ENCODE measurements around the gene C22orf39. TPM values are rescaled to one million over a fixed set of nuclear protein-coding genes. Genes with fewer than 3 reads are reported as not detected.

Gene C22orf39
- total and polyA plus RNA-seq, 10 of the 15 experiments (the other 5 are each of a cell fraction or from before 2014, with no cell fraction given) = 6.7 to 47.0 (median 26.5) TPM

GRCh38 chr22:19431649-19432132, 15.8 kb downstream of the C22orf39 start, which contains the start of gene HIRA (continued):
- TF ChIP-seq BCLAF1 (IDR thresholded peaks at IDR 0.05) (no peak; the same call in 1 of the 2 replicates), CREM (IDR thresholded peaks at IDR 0.05; ENCODE audit: low read depth) (peak; percentile 72), NRF1 (conservative IDR thresholded peaks at IDR 0.05; ENCODE audit: low read depth, low read length) (peak; percentile 17; the same call in 1 of the 2 replicates), CBX5 (IDR thresholded peaks at IDR 0.05; ENCODE audit: low read depth) (no peak), E2F4 (IDR thresholded peaks at IDR 0.05; ENCODE audit: low read depth, low read length) (no peak), MEF2A (IDR thresholded peaks at IDR 0.05; ENCODE audit: insufficient read depth, low read depth, low read length) (no peak), SMARCA5 (IDR thresholded peaks at IDR 0.05) (peak; percentile 77), CTCF (IDR thresholded peaks at IDR 0.05 in 2 of 3, conservative IDR thresholded peaks at IDR 0.05 in 1 of 3; ENCODE audit: control insufficient read depth in 2 of 3, extremely low read depth in 1 of 3, insufficient read depth in 1 of 3, low read depth in 3 of 3, low read length in 3 of 3) (no peak), YY1 (IDR thresholded peaks at IDR 0.05; ENCODE audit: low read depth, low read length) (peak; percentile 86), ZBED1 (IDR thresholded peaks at IDR 0.05; ENCODE audit: borderline replicate concordance) (no peak), CHD4 (IDR thresholded peaks at IDR 0.05) (no peak), TAF1 (IDR thresholded peaks at IDR 0.05; ENCODE audit: borderline replicate concordance, low read depth, low read length) (peak; percentile 94), SMAD5 (IDR thresholded peaks at IDR 0.05; ENCODE audit: low read depth) (no peak), KAT2A (conservative IDR thresholded peaks at IDR 0.05; ENCODE audit: control insufficient read depth, low read depth, low read length) (no peak), TCF12 (IDR thresholded peaks at IDR 0.05; ENCODE audit: low read depth, low read length) (peak; percentile 67; the same call in 1 of the 2 replicates), PKNOX1 (IDR thresholded peaks at IDR 0.05) (no peak), BHLHE40 (IDR thresholded peaks at IDR 0.05; ENCODE audit: borderline replicate concordance in 1 of 2, low read depth in 2 of 2, low read length in 1 of 2) (peak in 1 of 2 experiments; percentile 49; a peak in 2 of 4 replicates), GABPA (IDR thresholded peaks at IDR 0.05; ENCODE audit: low read depth) (peak; percentile 88), RELA (IDR thresholded peaks at IDR 0.05; ENCODE audit: borderline replicate concordance, partially characterized antibody) (peak; percentile 46), USF1 (IDR thresholded peaks at IDR 0.05; ENCODE audit: borderline replicate concordance, extremely low read length, insufficient read depth, low read depth, low read length) (peak; percentile 21), ELK1 (IDR thresholded peaks at IDR 0.05; ENCODE audit: low read depth, low read length) (peak; percentile 77), SMAD1 (IDR thresholded peaks at IDR 0.05; ENCODE audit: low read depth, partially characterized antibody) (no peak)
